Measurements from ENCODE around the gene TRIM17.
A peak's percentile ranks its signal among the peaks of the same experiment; 100 is the strongest.

Gene TRIM17

DNA sequence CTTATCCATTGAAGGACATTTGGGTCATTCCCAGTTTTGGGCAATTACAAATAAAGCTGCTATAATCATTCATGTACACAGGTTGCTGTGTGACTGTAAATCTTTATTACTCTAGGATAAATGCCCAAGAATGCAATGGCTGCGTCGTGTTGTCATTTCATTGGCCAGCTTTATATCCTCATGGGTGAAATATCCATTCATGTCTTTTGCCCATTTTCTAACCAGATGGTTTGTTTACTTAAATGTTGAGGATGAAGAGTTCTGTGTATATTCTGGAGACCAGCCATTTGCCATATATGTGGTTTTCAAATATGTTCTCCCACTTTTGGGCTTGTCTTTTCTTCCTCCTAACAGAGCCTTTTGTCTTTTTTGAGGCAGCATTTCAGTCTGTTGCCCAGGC lies 35.3 kb downstream of the TRIM17 start:
- FAIRE-seq (no peak), DNase-seq (ENCODE audit: insufficient read length, low spot score) (no peak)
- TF ChIP-seq, protein P1, sequence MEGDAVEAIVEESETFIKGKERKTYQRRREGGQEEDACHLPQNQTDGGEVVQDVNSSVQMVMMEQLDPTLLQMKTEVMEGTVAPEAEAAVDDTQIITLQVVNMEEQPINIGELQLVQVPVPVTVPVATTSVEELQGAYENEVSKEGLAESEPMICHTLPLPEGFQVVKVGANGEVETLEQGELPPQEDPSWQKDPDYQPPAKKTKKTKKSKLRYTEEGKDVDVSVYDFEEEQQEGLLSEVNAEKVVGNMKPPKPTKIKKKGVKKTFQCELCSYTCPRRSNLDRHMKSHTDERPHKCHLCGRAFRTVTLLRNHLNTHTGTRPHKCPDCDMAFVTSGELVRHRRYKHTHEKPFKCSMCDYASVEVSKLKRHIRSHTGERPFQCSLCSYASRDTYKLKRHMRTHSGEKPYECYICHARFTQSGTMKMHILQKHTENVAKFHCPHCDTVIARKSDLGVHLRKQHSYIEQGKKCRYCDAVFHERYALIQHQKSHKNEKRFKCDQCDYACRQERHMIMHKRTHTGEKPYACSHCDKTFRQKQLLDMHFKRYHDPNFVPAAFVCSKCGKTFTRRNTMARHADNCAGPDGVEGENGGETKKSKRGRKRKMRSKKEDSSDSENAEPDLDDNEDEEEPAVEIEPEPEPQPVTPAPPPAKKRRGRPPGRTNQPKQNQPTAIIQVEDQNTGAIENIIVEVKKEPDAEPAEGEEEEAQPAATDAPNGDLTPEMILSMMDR (IDR thresholded peaks at IDR 0.05; ENCODE audit: insufficient read depth, missing control alignments) = no peak

DNA sequence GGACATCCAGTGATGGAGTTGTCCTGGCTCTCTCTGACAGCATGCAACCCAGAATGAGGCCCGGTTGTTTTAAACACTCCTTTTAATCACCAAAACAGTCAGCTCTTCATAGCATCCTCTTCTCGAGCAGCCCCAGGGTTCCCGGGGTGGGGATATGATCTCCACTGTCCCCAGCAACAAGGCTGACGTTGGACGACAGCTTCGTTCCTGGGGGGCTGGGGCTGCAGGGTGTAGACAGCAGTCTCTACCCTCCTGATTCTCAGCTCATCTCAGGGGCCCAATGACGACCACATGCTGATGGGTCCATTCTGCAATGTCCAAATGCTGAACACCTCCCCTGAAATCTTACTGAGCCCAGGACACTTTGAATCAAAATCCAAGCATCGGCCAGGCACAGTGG lies 37.0 kb downstream of the TRIM17 start:
- FAIRE-seq (no peak), DNase-seq (ENCODE audit: insufficient read length, low spot score) (no peak)
- TF ChIP-seq, protein P1 (IDR thresholded peaks at IDR 0.05; ENCODE audit: insufficient read depth, missing control alignments) = no peak

DNA sequence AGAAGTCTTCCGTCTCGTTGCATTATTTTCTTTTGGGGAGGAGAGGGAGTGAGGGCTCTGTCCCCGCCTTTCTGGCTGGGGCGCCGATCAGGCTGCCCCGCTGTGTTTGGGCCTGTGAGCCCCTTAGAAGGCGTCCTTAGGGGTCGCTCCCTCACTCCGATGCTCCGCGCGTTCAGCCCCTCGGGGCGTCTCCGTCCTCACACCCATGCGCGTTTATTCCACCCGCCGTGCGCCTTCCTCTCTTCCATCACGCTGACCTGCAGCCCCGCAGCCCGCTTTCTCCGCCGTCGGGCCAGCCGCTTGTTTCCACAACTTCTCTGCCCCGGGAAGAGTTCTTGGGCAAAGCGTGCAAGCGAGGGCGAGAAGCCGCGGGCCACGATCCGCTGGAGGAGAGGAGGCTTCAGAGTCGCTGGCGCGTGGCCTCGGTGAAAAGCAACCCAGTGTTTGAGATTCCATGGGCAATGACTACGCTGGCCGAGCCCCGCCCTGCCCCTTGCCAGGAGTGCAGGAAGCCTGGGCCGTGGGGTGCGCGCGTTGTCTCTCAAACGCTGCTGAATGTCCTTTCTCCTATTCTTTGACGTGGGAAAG lies 37.7 kb downstream of the TRIM17 start:
- DNase-seq (ENCODE audit: insufficient read length, low spot score) (no peak), FAIRE-seq (no peak)
- TF ChIP-seq, protein P1 (IDR thresholded peaks at IDR 0.05; ENCODE audit: insufficient read depth, missing control alignments) = no peak

DNA sequence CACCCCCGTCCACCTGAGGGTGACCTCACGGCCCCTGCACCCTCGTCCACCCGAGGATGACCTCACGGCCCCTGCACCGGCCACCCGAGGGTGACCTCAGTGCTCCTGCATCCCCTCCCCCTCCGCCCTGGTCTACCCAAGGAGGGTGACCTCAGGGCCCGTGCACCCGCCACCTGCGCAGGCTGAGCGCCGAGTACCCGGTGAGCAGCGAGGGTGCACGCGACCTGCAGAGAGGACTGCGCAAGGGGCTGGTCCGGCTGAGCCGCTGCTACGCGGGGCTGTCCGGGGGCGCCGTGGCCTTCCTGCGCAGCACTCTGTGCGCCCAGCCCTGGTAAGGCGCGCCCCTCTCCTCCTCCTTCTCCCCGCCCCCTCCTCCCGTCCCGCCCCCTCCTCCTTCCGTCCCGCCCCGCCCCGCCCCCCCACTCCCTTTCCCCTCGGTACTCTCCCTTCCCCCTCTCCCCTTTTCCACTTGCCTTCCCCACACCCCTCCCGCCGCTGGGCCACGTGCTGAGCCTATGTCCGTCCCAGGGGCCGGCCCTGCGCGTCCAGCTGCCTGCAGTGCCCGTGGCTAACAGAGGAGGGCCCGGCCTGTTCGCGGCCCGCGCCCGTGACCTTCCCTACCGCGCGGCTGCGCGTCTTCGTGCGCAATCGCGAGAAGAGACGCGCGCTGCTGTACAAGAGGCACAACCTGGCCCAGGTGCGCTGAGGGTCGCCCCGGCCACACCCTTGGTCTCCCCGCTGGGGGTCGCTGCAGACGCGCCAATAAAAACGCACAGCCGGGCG lies 38.4 kb downstream of the TRIM17 start:
- DNase-seq (ENCODE audit: insufficient read length, low spot score) (peak; percentile 96), FAIRE-seq (no peak)
- TF ChIP-seq, protein P1 (IDR thresholded peaks at IDR 0.05; ENCODE audit: insufficient read depth, missing control alignments) = peak; percentile 62

DNA sequence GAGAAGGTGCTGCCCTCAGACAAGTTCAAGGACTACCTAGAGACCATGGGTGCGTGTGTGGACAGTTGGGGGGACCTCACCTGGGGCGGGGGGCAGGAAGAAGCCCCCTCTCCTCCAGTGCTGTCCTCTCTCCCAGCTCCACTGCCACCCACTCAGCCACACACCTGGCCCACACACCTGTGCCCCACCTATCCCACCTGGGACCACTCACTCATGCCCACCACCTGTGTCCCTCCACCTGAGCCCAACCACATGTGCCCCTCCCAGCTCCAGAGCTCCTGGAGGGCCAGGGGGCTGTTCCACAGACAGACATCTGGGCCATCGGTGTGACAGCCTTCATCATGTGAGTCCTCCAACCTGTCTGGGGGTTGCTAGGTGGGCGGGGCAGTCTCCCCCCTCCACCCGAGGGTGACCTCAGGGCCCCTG lies 39.0 kb downstream of the TRIM17 start:
- FAIRE-seq = no peak
- TF ChIP-seq, protein P1 (IDR thresholded peaks at IDR 0.05; ENCODE audit: insufficient read depth, missing control alignments) = no peak
- DNase-seq (ENCODE audit: insufficient read length, low spot score) = no peak

DNA sequence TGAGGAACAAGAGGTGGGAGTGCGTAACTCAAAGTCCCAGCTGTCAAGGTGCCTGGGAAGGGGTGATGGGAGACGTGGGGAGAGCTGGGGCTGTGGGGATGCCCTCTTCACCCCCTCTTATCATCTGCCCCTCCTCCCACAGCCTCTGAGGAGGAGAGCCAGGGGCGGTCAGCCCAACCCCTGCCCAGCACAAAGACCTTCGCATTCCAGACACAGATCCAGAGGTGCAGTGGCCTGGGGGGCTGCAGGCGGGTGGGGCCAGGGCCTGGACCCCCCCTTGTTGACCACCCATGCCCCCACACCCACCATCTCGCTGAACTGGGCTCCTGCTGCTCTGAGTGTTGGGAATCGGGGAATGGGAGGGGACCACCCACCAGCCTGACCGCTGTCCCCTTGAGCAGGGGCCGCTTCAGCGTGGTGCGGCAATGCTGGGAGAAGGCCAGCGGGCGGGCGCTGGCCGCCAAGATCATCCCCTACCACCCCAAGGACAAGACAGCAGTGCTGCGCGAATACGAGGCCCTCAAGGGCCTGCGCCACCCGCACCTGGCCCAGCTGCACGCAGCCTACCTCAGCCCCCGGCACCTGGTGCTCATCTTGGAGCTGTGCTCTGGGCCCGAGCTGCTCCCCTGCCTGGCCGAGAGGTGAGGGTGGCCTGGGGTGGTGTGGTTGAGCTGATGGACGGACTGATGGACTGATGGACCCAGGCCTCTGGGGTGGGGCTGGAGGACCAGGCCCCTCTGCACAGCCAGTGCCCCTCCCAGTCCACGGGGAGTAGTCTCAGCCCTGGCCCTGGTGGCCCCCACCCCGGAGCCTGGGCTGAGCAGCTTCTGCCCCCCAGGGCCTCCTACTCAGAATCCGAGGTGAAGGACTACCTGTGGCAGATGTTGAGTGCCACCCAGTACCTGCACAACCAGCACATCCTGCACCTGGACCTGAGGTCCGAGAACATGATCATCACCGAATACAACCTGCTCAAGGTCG lies 39.7 kb downstream of the TRIM17 start:
- TF ChIP-seq, protein P1 (IDR thresholded peaks at IDR 0.05; ENCODE audit: insufficient read depth, missing control alignments) = no peak
- FAIRE-seq (no peak), DNase-seq (ENCODE audit: insufficient read length, low spot score) (no peak)
